HG02763 (cell line): Measurements from ENCODE around the gene BET1L.
"Not testable (repeated sequence)": the region's sequence is repeated elsewhere in the genome, so short reads cannot be mapped to it uniquely, and the experiment has no call there.

Experiments used
- ATAC-seq: cut with Tn5 transposase; IDR thresholded peaks from one replicate; pipeline ENCODE4 v1.9.1; 2021; ENCODE audit warnings: mild to moderate bottlenecking, moderate library complexity; ENCODE audit not compliant: unreplicated experiment

BET1L gene

DNA sequence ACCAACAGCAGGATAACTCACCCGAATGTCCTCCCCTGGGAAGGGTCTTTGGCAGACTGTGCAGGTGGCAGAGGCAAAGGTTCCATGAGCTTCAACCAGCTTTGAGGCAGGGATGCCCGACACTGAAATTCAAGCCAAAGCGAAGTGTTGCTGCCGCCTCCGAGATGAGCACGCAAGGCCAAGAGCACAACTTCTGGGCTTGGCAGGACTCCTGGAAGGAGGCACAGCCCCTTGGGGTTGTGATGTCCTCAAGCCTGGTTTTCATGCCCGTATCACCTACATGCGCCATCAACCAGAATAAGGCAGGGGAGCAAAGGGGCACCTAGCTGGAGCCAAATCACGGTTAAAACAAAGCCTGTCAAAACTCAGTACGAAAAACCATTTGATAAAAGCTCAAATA is 23.2 kb upstream of the BET1L start:
- ATAC-seq = no peak

- no peak for ATAC-seq
Observed at GRCh38 chr11:227824-228379, 20.7 kb upstream of the BET1L start.

DNA sequence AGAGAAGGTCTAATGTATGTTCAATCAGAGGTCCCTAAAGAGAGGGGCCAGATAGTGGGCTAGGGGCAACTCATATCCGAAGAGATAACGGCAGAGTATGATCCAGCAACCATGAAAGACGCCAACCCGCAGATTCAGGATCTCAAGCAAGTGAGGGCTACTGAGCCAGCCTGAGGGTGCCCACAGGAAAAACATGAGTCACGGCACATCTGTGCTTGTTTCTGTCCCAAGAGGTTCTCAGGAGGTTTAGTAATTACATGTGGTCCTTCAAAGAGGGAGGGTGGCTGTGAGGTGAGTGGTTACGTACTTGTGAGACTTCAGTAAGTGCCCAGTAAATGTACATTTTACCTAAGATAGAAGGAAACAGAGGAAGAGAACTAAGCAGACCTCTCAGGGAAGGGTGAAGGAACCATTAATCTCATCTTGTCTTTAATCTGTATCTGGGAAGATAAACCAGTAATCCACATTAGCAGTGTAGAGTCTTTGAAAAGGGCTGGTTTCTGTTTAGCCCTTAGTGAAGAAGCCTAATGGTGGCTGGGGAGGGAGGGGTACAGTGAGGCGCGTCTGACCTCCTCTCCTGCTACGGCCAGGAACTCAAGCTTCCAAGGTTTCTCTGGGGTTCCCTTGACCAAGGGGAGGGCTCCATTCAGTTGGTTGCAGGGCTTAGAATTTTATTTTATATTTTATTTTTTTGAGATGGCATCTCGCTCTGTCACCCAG is 18.7 kb upstream of the BET1L start:
- ATAC-seq = peak; percentile 50

DNA sequence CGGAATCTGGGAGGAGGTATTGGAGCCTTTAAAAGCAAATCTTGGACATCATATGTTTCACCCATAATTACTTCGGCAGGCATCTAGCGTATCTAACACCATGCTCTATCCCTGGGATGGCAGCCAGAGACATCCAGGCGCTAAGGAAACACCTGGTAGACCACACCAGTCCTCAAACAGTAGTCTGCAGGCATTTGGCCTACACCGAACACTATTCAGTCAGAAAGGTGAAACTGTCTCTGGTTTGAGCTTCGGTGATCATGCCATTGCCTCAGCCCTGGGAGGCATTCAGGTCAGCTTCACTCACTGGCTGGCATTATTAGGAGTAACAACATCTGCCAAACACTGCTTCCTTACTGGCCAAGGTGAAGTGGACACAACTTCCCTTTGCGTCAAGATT is 17.2 kb upstream of the BET1L start:
- no peak for ATAC-seq

GRCh38 chr11:223884-224283 is 16.7 kb upstream of the BET1L start:
- no peak for ATAC-seq

DNA sequence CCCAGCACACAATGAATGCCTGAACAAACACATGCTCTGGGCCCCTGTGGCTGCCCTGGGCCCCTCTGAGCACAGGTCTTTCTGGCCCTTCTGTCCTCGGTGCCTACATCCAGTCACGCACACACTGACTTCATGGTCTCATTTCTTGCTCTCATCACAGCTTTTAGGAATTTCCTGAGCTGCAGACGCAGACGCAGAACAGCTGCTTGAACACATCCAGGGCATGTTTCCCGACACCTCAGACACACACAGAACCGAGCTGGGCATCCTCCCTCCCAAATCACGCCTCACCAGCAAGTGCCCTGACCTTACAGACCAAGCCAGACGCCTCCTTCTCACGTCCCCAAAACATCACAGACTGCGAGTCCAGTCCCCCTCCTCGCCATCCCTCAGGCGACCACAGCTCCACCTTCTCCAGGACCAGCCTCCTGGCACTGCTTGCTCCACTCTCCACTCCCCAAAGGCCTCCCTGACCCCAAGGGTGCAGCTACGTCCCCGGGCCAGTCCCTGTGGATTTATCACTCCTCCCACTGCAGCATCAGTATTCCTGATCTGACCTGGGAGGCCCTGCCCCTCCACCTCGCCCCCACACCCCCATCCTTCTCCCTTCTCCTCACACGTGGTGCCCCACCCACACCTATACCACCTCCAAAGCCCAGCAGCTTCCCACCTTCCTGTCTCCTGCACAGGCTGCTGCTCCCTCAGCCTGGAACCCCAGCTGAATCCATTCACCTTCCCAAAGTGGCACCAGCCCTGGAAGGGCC is 16.0 kb upstream of the BET1L start:
- no peak for ATAC-seq

GRCh38 chr11:221998-222789 is 15.0 kb upstream of the BET1L start:
- ATAC-seq = no peak

DNA sequence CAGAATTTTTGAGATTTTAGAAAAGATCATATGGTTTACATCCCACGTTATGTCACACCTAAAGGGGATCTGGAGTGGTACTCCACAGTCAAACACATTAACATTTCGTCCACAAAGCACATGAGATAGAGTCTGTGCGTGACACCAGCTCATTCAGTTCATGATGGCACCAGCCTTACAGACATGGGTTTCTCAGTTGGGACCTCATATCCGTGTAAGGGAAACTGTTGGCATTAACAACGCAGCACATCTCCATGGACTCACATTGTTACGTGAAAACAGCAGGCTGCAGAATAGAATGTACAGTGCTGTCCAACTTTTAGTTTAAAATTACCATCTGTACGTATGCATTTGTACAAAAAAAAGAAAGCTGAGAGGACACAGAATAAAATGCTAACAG is 14.3 kb upstream of the BET1L start:
- no peak for ATAC-seq

- not testable (repeated sequence) for ATAC-seq
Observed at GRCh38 chr11:220641-221215, 13.5 kb upstream of the BET1L start.

GRCh38 chr11:218815-219593 is 11.8 kb upstream of the BET1L start:
- ATAC-seq = no peak

GRCh38 chr11:217704-218103 is 10.5 kb upstream of the BET1L start:
- ATAC-seq = no peak

DNA sequence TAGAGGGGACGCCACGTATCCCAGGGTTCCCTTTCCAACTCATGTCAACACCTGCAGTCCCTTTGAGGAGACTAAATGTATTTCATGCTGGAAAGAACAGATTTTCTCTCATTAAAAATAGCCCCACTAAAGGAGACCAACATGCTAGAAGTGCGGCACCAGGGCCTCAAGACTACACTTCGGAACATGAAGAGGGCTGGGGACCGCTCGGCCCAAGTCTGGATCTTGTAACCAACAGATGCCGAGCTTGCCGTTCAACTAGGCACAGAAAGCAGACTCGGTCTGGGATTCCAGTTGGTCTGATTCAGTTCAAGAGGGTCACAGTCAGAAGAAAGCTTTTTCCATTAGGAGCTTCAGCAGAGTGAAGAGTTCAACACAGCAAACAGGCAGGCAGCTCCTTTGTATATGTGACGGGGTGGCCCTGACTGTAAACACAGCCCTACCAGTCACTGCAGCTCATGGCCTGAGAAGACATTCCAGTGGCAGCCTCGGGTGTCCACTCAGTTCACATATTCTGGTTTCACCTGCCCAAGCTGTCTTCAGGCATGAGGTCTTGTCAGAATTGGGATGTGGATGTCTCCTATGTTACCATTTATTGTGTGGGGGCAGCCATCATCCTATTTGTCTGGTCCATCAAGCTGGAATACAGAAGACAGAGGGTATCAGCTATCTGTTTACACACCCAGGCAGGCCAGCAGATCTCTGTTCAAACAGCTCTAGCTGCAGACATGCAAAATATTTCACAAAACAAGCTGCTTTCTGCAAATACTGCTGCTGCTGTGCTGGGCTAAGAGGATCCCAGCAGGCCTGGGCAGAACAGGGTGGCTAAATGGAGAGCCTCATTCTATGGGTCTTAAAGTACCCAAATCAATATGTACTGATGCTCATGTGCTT is 9.1 kb upstream of the BET1L start:
- ATAC-seq = no peak

GRCh38 chr11:215581-216037 is 8.4 kb upstream of the BET1L start:
- ATAC-seq = no peak

DNA sequence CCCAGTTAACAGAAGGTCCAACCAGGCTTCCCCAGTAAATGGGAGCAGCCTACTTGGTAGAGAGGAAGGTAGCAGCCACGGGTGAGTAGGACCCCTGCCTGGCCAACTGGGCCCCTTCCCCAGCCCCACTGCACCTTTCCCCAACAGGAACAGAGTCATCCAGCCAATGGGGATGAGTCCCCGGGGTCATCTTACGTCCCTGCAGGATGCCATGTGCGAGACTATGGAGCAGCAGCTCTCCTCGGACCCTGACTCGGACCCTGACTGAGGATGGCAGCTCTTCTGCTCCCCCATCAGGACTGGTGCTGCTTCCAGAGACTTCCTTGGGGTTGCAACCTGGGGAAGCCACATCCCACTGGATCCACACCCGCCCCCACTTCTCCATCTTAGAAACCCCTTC is 6.9 kb upstream of the BET1L start:
- no peak for ATAC-seq

GRCh38 chr11:213111-213510 is 5.9 kb upstream of the BET1L start:
- no peak for ATAC-seq

GRCh38 chr11:212150-213100 is 5.2 kb upstream of the BET1L start:
- ATAC-seq = no peak

DNA sequence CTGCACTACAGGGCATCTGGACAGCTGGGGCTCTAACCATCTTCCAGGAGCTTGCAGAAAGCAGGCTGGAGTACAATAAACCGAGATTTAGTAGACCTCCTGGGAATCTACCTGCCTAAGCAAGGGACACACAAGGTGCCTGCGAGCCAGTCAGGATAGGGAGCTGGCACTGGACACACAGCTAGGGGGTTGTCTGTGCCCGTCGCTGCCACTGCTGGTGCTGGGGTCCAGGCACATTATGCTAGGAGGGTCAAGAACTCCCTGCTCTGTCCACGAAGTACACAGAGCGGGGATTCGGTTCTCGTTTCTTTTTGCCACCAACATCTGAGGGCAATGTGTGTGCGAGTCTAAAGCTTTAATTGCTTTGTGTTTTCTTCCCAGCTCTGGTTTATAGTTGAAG is 4.5 kb upstream of the BET1L start:
- ATAC-seq = no peak

- no peak for ATAC-seq
Observed at GRCh38 chr11:211295-211694, 4.1 kb upstream of the BET1L start.
